HUES48 (cell line): Measurements from ENCODE around the gene RPS8.

Source experiments
- H3K27ac ChIP-seq: one replicate; pipeline ENCODE4 v1.7.0; 2013; ENCODE audit warnings: low read depth, low read length, inconsistent platforms
- H3K27me3 ChIP-seq: 2 replicates; pipeline ENCODE4 v1.6.1; 2013; ENCODE audit warnings: mild to moderate bottlenecking, low read length; ENCODE audit not compliant: control insufficient read depth, insufficient read depth
- H3K36me3 ChIP-seq: 2 replicates; pipeline ENCODE4 v1.6.1; 2013; ENCODE audit warnings: low read length; ENCODE audit not compliant: control insufficient read depth, insufficient read depth
- H3K4me1 ChIP-seq: 2 replicates; pipeline ENCODE4 v1.6.1; 2013; ENCODE audit warnings: mild to moderate bottlenecking, low read length; ENCODE audit not compliant: control insufficient read depth, insufficient read depth
- H3K4me3 ChIP-seq: 2 replicates; pipeline ENCODE4 v1.5.1; 2013; ENCODE audit warnings: mild to moderate bottlenecking, low read depth, low read length
- H3K9ac ChIP-seq: 2 replicates; pipeline ENCODE4 v1.6.1; 2013; ENCODE audit warnings: mild to moderate bottlenecking, low read depth, low read length, moderate library complexity
- H3K9me3 ChIP-seq: 2 replicates; pipeline ENCODE4 v1.6.1; 2013; ENCODE audit warnings: low read length; ENCODE audit not compliant: control insufficient read depth, insufficient read depth

Gene RPS8

DNA sequence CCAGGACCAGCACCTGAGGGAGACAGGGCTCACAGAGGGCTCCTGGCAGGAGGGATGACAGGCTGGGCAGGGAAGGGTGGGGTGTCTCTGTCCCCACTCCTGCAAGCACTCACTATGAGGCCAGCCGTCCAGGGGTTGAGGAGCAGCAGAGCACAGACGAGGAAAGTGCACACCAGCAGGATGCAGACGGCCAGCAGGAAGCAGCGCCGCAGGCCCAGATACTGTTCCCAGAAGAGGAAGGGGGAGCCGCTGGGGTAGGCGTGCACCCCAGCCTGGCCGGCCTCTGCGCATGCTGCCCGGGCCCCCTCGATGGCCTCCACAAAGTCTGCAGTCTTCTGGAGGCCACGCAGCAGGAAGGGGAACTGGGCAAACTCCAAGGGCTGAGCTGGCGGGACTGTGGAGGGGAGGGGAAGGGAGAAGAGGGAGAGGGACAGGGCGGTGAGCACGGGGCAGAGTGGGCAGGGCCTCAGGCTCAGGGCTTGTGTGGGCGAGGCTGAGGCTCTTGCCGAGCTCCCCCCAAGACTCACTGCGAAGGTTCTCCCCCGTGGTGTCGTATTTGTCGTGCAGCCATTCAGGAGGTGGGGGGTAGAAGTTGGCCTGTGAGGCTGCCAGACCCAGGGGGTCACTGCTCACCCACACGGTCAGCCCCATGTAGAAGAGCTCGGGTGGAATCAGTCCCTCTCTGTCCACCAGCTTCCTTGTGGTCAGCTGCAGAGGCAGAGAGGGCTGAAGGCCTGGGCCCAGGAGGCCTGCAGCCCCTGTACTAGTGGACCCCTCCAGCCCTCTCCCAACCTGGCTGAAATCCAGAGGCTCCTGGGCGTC lies 51.2 kb downstream of the RPS8 start:
- H3K36me3 ChIP-seq, result no peaks in the 10 kb centered on the region
- H3K4me1 ChIP-seq, result peaks cover 7% of the 10 kb centered on the region; the same call in 1 of the 2 replicates
- no peak overlapping the region for H3K9ac ChIP-seq
- H3K9me3 ChIP-seq, result no peaks in the 10 kb centered on the region
- H3K27me3 ChIP-seq, result no peaks in the 10 kb centered on the region
- no peak overlapping the region for H3K4me3 ChIP-seq
- H3K27ac ChIP-seq, result no peak overlapping the region

DNA sequence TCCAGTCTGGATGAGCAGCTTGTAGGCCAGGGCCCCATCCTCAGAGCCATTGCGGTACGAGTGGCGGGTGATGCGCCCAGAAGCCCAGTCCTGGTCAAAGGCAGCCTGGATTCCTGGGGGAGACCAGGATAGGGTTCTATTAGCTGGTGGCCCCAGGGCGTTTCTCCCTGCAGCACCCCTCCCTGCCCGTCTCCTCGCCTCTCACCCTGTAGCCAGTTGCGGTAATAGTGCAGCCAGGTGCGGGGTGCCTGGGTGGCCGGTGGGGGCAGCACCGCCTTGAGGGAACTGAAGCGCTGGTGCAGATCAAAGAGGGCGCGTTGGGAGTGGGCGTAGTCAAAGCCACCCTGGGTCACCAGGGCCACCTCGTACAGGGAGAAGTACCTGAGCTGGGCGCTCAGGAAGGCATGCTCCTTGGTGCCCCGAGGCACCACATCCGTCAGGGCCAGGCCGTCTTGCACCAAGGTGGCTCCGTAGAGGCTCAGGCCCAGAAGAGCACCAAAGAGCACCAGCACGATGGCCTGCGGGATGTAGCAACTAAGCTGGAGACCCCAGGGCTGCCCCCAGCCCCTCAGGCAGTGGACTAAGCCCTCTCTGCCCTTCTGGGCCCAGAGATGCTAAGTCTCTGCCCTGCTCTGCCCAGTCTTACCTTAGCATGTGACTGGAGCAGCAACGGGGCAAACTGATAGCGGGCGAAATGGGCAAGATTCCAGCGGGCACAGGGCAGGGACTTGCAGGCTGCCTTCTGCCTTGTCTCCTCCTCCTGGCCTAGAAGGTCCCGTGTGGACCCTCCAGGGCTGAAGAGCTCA lies 52.1 kb downstream of the RPS8 start:
- no peak overlapping the region for H3K9ac ChIP-seq
- no peaks in the 10 kb centered on the region for H3K27me3 ChIP-seq
- H3K9me3 ChIP-seq, result no peaks in the 10 kb centered on the region
- peaks cover 12% of the 10 kb centered on the region; the same call in 1 of the 2 replicates for H3K4me1 ChIP-seq
- H3K27ac ChIP-seq, result no peak overlapping the region
- H3K4me3 ChIP-seq, result no peak overlapping the region
- H3K36me3 ChIP-seq, result no peaks in the 10 kb centered on the region

- H3K27me3 ChIP-seq, result no peaks in the 10 kb centered on the region
- no peak overlapping the region for H3K4me3 ChIP-seq
- no peaks in the 10 kb centered on the region for H3K36me3 ChIP-seq
- no peak overlapping the region for H3K27ac ChIP-seq
- peaks cover 12% of the 10 kb centered on the region; the same call in 1 of the 2 replicates for H3K4me1 ChIP-seq
- H3K9ac ChIP-seq, result no peak overlapping the region
- no peaks in the 10 kb centered on the region for H3K9me3 ChIP-seq
These were observed 52.8 kb downstream of the RPS8 start for GRCh38 chr1:44828003-44828651.
